Measurements from ENCODE around the gene EMID1.

- no peak for TF ChIP-seq CTCF (IDR thresholded peaks at IDR 0.05)
- TF ChIP-seq POLR2A (IDR thresholded peaks at IDR 0.05): no peak
- TF ChIP-seq POLR2AphosphoS5 (IDR thresholded peaks at IDR 0.05): no peak
Measured at GRCh38 chr22:29217827-29218757, 12.4 kb downstream of the EMID1 start.
